Posterior cingulate gyrus (tissue), 11 donors: ENCODE results near the gene TGFBR2.
A peak's percentile ranks its signal among the peaks of the same experiment; 100 is the strongest.

Experiments used
- DNase-seq, 10 donors: peaks; one replicate each; pipeline versions ENCODE4 v3.0.0 to v3.0.0-alpha.2; 2020 to 2021; ENCODE audit warnings: mixed read lengths in 3 of 10
- intact Hi-C: fragments of 100-400 bp; cut with DNase I; formaldehyde crosslinking; loops from one replicate; pipeline ENCODE4 v1.15.1; 2023

TGFBR2 gene

DNA sequence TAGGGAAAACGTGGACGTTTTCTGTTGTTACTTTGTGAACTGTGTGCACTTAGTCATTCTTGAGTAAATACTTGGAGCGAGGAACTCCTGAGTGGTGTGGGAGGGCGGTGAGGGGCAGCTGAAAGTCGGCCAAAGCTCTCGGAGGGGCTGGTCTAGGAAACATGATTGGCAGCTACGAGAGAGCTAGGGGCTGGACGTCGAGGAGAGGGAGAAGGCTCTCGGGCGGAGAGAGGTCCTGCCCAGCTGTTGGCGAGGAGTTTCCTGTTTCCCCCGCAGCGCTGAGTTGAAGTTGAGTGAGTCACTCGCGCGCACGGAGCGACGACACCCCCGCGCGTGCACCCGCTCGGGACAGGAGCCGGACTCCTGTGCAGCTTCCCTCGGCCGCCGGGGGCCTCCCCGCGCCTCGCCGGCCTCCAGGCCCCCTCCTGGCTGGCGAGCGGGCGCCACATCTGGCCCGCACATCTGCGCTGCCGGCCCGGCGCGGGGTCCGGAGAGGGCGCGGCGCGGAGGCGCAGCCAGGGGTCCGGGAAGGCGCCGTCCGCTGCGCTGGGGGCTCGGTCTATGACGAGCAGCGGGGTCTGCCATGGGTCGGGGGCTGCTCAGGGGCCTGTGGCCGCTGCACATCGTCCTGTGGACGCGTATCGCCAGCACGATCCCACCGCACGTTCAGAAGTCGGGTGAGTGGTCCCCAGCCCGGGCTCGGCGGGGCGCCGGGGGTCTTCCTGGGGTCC, at the start of gene TGFBR2:
Gene TGFBR2, plus strand, starts transcription at position 301 of the 731 bp plus-strand sequence. Its CDS starts 283 bp downstream, at position 584.
- intact Hi-C loops: no loop called here
- DNase-seq: peak; percentile 20 to 95 (median 60)

DNA sequence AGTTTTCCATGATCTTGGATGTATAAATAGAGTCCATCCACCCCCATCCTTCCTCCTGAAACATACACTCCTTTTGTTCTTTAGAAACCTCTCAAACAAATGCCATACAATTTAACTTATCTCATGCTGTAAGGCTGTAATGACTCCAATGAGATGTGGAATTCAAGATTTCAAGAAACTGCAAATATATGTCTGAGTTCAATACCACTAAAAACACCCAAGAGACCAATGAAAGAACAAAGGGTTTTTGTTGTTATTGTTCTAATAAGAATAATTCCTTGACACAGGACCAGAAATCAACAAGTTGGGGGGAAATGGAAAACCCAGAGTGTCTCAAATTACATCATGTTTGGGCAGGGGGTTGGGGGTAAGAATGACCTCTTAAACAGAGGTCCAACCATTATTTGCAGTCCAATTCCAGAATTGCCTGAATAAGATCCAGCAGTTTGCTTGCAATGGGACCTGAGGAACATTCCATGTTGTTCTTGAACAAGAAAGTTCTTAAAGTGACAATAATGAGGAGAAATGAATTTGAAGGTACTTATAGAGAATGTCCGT, 48.6 kb upstream of the TGFBR2 start:
- no peak for DNase-seq
- intact Hi-C loops: no loop called here

DNA sequence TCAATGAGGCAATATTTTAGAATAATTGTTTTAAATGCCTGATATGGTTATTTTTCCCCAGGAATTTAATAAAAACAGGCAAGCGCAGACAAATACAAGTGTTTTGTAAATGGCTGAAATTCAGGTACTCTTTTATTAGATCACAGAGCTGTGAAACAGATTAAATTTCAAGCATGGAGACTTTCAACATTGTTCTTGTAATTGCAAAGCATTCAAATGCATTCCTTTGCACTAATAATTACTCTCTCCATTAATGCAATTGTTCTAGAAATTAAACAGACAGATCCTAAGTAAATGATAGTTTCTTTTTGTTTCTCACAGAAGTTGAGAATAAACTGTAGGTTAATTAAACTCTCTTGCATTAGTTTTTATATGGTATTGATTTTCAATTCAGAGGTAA, 42.4 kb upstream of the TGFBR2 start:
- intact Hi-C loops: no loop called here
- DNase-seq: no peak

DNA sequence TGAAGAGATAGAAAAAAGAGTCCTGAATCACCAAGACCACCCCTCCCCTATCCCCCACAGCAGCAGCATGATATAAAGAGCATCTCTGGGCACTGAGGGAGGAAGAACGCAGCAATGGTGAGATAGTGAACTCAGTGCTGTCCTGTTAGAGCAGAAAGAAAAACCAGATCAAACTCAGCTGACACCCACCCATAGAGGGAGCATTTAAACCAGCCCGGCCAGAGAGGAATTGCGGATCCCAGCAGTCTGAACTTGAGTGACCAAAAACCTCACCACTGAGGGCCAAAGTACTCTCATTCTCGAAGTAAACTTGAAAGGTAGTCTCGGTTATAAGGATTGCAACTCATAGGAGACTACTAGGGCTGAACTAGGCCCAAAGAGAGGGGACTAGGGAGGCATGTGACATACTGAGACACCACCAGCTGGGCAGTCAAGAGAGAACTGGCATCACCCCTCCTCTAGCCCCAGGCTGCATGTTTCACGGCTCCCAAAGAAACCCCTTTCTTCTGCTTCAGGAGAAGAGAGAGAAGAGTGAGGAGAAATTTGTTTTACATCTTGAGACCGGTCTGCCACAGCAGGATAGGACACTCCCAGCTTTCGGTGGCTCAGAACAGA, 39.2 kb upstream of the TGFBR2 start:
- no peak for DNase-seq
- intact Hi-C loops: no loop called here

DNA sequence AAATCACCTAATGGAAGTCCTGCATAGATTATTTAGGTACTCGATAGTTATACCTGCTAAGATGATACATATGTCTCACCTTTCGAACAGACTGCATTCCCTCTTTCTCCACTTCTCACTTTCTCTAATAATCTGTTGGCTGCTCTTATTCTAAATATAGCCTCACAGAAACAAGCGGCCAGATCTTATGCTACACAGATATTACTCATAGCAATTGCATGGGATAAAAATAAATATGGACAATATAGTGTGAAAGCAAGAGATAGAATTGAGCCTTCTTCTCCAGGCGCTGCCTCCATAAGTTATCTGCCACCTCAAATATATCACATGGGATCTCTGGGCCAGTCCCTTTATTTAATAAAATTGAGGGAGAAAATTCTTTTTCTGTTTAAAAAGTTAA, 29.5 kb upstream of the TGFBR2 start:
- no peak for DNase-seq
- intact Hi-C loops: no loop called here

DNA sequence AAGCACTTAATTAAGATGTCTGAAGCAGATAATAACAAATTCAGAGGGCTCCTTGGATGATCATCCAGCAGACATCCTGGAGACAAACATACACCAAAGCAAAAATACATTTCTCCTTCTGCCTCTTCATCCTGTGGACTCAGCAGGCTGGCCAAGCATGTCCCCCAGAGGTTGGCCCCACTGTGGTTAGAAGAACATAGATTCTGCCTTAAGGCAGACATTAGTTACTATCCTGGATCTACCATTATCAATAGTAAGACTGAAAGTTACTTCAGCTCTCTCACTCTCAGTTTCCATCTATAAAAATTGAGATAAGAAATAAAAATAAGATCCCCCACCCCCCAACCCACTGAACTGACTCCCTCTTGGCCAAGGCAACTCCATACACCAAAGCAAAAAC, 28.6 kb upstream of the TGFBR2 start:
- intact Hi-C loops: no loop called here
- no peak for DNase-seq

DNA sequence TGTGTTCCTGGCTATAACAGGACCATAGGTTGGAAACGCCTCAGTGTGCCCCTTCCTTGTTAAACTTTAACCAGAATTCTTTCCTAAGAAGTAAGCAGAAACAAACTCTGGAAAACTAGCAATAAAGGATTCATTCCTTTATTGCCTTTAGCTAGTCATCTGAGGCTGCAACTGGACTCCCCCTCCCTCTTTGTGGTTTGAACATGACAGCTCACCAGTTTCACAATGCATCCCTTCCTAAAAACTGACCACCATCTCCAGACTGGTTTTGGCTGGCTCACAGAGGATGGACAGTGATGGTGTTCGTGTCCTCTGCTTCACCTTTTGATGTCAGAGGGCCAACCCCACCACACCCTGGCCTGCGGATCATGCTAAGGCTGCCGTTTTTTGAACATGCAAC, 27.9 kb upstream of the TGFBR2 start:
- intact Hi-C loops: no loop called here
- no peak for DNase-seq

DNA sequence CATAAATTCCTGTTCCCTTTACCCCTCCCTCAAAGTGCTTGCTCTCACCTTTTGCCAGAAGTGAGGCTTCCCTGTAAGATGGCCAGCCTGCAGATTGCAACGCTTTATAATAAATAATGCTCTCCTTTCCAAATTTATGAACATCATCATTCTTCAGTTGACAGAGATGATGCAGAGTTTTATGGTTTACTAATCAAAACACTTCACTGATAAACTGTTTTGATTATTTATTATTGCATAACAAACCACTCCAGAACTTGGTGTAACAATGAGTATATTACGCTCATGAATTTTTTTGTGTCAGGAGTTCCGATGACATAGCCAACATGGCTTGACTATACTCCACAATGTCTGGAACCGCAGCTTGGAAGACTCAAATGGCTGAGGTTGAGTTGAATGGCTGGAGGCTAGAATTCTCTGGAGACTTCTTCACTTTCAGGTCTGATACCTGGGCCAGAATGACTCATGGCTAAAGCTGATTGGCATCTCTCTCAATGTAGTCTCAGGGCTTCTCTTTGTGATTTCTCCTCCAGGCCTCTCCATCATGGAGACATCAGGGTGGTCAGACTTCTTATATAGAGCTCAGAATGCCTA, 27.3 kb upstream of the TGFBR2 start:
- DNase-seq: no peak
- intact Hi-C loops: no loop called here

DNA sequence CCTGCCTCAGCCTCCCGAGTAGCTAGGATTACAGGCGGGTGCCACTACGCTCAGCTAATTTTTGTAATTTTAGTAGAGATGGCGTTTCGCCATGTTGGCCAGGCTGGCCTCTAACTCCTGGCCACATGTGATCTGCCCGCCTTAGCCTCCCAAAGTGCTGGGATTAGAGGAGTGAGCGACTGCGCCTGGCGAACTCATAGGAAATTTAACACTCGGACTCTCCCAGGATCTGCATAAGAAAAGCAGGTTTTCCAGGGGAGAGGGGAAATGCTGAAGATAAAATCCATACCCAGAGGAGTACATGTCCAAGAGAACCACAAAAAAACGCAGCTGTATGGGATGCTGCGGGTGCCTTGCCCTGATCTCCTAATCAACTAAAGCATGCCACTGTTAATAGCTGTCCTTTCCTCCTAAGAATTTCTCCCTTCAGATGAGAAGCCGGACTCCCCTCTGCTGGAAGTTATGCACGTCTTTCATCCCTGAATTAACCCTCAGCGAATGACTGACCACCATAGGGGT, 25.3 kb upstream of the TGFBR2 start:
- no peak for DNase-seq
- intact Hi-C loops: no loop called here

DNA sequence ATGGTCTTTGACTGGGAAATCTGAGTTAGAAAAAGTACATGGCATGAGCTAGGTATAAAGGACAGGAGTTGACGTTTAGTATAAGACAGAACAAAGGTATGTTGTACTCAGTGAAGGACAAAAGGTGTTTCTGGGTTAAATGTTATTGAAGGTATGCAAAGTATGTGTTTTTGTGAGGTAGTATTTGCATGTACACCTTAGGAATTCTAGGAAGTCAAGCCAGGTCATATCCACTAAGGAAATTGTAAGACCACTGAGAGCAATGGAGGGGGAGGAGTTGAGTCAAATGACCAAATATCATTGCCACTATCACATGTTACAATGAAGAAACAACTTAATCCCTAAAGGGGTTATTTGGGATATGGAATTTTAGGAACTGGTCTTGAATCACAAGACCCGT, 24.4 kb upstream of the TGFBR2 start:
- no peak for DNase-seq
- intact Hi-C loops: no loop called here

DNA sequence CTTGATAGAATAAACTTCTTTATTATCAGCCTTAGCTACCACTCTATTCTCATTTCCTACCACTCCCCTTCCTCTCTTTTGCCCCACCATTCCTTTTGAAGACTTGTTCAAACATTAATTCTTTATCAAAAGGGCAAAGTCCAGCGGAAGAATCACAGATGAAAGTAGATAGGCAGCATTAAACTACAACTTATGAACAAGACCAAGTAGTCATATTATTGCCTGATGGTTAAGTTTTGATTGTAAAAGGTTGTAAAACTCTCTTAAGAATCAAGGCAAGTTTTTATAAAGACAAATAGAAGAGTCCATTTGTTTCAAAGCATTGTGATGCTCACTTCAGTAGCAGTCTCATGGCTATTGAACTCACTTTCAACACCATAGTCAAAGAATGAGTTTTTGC, 22.4 kb upstream of the TGFBR2 start:
- intact Hi-C loops: no loop called here
- no peak for DNase-seq

DNA sequence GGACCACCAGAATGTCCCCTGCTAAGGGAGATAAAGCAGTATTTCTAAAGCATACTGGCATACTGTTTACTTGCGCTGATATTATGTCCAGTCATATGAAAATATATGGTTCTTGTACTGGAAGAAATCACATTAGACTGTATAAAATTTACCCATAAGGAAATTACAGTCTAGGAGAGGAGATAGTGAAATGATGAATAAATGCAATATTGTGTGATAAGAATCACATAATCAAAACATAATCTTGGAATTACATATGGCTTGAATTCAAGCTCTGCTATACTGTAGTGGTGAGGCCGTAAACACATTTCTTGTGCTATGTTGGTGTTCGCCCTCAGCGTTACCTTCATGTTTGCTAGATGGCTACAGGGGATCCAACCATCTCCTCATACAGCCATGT, 20.7 kb upstream of the TGFBR2 start:
- no peak for DNase-seq
- intact Hi-C loops: no loop called here

DNA sequence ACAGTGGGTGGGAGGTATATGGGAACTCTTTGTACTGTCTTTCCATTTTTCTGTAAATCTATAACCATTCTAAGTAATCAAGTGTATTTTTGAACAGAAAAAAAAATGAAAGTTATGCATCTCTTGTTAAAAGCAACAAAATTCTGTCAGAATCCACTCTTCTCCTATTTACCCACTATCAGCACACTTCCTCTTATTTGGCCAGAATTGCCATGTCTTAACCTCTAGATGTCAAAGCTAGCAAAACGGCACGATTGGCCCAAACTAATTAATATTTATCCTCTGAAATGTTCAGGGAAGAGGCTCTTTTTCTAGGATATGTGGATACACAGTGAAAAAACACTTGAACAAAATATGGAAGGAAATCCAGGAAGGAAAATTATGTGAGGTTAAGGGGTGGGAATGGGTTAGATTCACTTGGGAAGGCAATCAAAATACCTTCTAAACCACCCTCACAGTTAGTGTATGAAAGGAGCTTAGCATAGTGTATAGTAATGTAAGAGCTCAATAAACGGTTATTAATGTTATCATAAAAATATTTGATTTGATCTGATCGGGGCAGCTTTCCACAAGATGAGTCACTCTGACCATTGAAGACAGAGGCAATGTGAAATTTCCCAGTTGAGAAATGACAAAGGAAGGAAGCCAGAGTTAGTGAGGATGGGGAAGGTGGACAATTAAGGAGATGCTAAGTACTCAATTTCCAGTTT, 20.1 kb upstream of the TGFBR2 start:
- DNase-seq: no peak
- intact Hi-C loops: no loop called here

DNA sequence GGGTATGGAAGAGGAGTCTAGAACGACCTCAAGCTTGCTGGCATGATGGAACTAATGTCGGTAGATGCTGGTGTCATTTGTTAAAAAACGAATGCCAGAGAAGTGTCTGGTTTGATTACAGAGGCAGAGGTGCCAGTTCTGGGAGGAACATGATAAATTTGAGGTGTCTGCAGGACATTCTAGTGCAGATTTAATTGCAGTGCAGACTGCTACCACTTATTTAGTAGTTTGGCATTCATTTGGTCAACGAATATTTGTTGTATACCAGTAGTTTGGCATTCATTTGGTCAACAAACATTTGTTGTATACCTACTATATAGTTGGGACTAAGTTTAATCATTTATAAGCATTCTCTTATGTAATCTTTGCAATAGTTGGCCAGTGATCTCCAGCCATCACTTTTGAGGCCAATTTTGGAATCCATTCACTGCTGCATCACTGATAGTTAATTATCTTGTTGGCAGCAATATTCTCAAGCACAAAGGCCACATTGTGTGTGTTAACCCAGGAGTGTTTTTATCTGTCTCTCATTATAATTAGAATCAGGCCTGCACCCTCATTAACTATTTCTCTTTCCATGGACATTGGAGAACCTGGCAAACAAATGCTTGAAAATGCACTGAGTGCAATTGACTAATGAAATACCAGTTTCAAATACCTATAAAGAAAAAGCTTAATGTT, 19.5 kb upstream of the TGFBR2 start:
- DNase-seq: no peak
- intact Hi-C loops: no loop called here

DNA sequence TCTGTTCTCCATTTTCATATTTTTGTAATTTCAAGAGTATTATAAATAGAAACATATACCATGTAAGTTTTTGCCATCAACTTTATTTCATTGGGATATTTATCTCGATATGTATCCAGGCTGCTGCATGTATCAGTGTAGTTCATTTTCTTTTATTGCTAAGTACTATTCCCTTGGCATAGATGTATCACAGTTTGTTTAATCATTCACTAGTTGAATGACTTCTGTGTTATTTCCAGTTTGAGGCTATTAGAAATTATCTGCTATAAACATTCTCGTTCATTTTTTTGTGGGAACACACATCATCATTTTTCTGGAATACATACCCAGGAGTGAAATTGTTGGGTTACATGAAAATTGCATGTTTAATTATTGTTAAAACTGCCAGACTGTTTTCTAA, 18.5 kb upstream of the TGFBR2 start:
- intact Hi-C loops: no loop called here
- no peak for DNase-seq

DNA sequence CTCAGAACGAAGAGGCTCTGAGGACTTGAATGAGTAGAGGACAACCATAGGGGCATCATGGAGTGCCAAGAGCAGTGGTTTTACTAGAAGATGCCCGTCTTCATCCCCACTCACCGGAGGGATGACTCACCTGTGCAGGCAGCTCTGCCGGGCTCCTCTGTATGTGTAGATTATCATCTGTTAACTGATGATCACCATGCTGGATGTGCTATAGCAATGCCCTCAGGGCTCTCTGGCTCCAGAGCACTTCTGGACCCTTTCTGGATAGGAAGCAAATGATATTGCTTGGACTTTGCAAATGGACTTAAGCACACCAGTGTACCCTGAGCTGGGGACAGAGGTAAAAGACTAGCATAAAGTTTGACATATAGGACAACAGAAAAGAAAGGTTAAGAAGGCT, 10.2 kb upstream of the TGFBR2 start:
- no peak for DNase-seq
- intact Hi-C loops: no loop called here

DNA sequence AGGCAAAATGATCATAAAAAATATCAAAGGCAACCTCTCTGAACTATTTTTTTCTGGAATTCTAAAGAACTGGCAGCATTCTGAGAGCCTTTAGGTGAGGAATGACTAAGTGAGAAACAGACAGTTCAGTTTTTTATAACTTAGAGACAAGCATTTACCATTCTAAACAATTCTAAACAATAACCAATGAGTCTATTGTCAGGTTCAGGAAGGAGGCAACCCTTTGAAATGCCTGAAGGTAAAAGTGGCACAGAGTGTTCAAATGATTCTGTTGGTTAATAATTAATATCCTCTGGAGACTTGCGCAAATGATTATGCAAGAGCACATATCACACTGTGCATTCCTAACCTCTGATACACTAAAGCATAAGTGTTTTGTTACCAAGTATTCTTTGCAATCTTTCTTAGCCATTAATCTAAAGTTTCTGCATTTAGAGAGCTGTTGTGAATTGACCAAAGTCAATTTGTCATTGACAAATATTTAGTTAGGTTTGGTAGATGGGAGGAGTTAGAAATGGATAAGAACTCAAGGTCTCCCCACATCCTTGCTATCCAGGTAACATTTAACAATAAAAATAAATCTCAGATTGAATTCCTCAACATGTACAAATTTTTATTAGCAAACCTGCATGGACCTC, 9.2 kb upstream of the TGFBR2 start:
- no peak for DNase-seq
- intact Hi-C loops: no loop called here

DNA sequence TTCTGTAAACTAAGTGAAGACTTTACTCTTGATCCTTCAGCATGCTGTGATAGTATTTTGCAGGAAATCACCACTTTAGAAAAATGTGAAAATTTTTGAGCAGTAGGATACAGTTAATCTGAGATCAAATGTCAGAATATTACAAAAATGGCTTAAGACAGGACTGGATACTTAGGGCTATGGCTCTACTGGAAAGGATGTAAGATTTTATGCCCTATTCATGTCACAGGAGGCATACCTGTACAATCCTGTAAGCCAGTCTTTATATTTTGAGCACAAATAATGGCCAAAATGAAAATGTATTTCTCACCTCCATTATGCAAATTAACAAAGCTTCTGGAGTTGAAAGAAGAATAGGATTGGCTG, 8.6 kb upstream of the TGFBR2 start:
- DNase-seq: no peak

DNA sequence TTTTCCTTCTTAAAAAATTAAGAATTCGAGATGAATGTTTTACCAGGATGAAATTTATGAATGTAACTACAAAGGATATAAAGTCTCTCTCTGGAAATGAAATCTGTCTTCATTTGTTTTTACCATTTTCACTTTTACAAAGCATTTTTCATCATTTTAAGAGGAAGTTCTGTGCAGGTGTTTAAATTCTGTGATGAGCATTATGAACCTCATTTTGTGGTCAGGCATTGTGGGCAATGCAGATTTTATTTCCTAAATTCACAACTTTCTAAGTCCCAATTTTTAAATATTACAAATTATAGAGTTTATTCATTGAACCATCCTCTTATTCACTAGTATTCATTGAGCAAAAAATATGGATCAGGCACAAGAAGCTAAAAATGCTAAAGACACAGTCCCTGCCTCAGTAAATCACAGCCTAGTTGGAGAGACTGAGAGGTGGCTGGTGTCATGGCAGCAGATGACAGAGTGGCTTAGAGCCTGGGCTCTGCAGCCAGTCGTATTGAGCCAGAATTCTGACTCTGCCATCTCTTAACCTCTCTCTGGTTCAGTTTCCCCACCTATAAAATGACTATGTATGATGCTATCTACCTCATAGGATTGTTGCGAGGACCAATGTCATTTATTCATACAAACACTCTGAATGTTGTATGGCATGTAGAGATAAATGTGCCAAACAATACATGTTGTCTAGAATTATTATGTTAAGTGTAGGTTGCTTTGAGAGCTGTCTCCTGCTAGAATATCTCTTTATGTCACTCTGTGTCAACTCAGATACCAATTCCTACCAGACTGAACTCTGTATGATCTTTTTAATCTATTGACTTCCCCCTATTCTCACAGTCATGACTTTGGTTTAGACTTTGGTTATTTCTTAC, 7.5 kb upstream of the TGFBR2 start:
- no peak for DNase-seq
- intact Hi-C loops: no loop called here

More for the DNA sequence above, 8.6 kb upstream of the TGFBR2 start:
- intact Hi-C loops: no loop called here
